22Rv1 (cell line): ENCODE results near the gene PPIL1.
A peak's percentile ranks its signal among the peaks of the same experiment; 100 is the strongest.

Experiments
- H3K27ac ChIP-seq: fragments of 450-650 bp; 2 replicates; pipeline ENCODE4 v1.5.1; 2017
- CTCF ChIP-seq: fragments of 450-650 bp; IDR thresholded peaks from 2 replicates; pipeline ENCODE4 v1.5.1; 2017; ENCODE audit warnings: mild to moderate bottlenecking
- ZFX ChIP-seq: fragments of 450-650 bp; IDR thresholded peaks from 2 replicates; pipeline ENCODE4 v1.6.1; 2017; ENCODE audit warnings: antibody characterized with exemption, borderline replicate concordance

Gene PPIL1

GRCh38 chr6:36832313-36832712 lies 42.3 kb downstream of the PPIL1 start:
- H3K27ac ChIP-seq: peak overlapping the region; percentile 87; the same call in 1 of the 2 replicates
- TF ChIP-seq ZFX (no peak), CTCF (no peak)

- TF ChIP-seq CTCF (no peak), ZFX (no peak)
- peak overlapping the region; percentile 87 for H3K27ac ChIP-seq
Observed at GRCh38 chr6:36830577-36830976, 44.0 kb downstream of the PPIL1 start.

GRCh38 chr6:36829919-36830544 lies 44.6 kb downstream of the PPIL1 start:
- TF ChIP-seq ZFX (no peak), CTCF (no peak)
- H3K27ac ChIP-seq: peak overlapping the region; percentile 87

- TF ChIP-seq CTCF (no peak), ZFX (no peak)
- no peak overlapping the region for H3K27ac ChIP-seq
Observed at GRCh38 chr6:36827261-36828079, 47.1 kb downstream of the PPIL1 start.

- TF ChIP-seq ZFX: no peak
- TF ChIP-seq CTCF: no peak
- H3K27ac ChIP-seq: no peak overlapping the region
Observed at GRCh38 chr6:36826520-36827227, 47.9 kb downstream of the PPIL1 start.

GRCh38 chr6:36825994-36826393 lies 48.6 kb downstream of the PPIL1 start:
- no peak overlapping the region for H3K27ac ChIP-seq
- no peak for TF ChIP-seq ZFX
- no peak for TF ChIP-seq CTCF

- no peak for TF ChIP-seq CTCF
- no peak for TF ChIP-seq ZFX
- no peak overlapping the region for H3K27ac ChIP-seq
Observed at GRCh38 chr6:36825452-36825851, 49.2 kb downstream of the PPIL1 start.
